HG02763 (cell line): ENCODE data around the gene ZFPM1.

Source experiments
- ATAC-seq: cut with Tn5 transposase; IDR thresholded peaks from one replicate; pipeline ENCODE4 v1.9.1; 2021; ENCODE audit warnings: mild to moderate bottlenecking, moderate library complexity; ENCODE audit not compliant: unreplicated experiment

Gene ZFPM1

DNA sequence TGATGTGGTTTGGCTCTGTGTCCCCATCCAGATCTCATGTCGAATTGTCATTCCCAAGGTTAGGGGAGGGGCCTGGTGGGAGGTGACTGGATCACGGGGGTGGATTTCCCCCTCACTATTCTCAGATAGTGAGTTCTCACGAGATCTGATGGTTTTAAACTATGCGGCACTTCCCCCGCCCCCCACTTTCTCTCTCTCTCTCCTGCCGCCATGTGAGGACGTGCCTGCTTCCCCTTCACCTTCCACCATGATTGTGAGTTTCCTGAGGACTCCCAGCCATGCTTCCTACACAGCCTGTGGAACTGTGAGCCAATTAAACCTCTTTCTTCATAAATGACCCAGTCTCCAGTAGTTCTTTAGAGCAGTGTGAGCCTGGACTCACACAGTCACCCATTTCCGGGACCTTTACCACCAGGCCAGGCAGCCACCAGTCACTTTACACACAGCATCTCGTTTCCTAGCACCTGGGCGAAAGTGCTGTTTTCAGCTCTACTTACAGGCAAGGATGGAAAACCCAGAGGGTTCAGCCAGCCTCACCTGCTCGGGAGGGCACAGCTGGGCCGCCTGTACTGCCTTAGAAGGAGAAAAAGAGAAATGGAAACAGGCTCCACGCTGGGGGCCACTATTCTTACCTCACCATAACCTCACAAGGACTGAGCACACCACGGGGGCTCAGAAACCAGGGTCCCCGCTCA, 103.4 kb downstream of the ZFPM1 start:
- no peak for ATAC-seq

- ATAC-seq = no peak
Observed at GRCh38 chr16:88558457-88559442, 105.7 kb downstream of the ZFPM1 start.

DNA sequence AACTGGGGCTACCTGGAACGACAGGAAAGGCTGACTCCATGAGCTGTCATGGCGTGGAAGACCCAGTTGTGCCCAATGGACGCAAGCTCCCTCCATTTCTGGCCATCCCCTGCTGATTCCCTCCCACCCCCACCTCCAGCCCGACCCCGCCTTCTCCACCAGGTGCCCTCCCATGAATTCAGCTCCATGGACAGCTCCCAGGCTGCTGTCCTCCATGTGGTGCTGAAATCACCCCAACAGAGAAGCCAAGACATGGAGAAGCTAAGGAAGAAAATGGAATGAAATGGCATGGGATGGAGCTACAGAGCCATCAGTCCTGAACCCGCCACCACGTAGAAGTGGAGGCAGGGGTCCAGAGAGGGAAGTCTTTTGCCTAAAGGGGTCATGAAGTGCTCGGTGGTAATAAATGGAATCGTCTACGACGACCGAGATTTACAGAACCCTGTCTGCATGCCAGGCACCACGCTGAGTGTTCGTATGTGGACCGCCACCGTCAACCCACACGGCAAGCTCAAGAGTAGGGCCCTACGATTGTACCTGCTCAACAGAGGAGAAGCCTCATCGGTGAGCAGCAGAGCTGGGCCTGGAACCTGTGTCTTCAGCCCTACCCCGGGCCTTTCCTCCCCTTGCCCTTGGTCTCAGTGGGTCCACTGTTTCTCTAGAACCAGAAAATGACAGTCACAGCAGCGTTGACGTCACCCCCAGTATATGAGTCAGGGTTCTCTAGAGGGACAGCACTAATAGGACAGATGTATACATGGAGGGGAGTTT, 107.8 kb downstream of the ZFPM1 start:
- no peak for ATAC-seq

- ATAC-seq = no peak
Observed at GRCh38 chr16:88561485-88562359, 108.6 kb downstream of the ZFPM1 start.

DNA sequence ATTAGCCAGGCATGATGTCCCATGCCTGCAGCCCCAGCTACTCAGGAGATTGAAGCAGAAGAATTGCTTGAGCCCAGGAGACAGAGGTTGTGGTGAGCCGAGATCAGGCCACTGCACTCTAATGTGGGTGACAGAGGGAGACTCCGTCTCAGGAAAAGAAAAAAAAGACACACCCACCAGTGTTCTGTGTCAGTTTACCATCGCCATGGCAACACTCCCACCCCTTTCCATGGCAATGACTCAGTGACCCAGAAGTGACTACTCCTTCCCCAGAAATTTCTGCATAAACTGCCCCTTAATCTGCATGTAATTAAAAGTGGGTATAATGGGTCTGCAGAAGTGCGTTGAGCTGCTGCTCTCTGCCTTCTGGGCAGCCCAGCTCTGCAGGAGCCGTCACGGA, 113.1 kb downstream of the ZFPM1 start:
- no peak for ATAC-seq

DNA sequence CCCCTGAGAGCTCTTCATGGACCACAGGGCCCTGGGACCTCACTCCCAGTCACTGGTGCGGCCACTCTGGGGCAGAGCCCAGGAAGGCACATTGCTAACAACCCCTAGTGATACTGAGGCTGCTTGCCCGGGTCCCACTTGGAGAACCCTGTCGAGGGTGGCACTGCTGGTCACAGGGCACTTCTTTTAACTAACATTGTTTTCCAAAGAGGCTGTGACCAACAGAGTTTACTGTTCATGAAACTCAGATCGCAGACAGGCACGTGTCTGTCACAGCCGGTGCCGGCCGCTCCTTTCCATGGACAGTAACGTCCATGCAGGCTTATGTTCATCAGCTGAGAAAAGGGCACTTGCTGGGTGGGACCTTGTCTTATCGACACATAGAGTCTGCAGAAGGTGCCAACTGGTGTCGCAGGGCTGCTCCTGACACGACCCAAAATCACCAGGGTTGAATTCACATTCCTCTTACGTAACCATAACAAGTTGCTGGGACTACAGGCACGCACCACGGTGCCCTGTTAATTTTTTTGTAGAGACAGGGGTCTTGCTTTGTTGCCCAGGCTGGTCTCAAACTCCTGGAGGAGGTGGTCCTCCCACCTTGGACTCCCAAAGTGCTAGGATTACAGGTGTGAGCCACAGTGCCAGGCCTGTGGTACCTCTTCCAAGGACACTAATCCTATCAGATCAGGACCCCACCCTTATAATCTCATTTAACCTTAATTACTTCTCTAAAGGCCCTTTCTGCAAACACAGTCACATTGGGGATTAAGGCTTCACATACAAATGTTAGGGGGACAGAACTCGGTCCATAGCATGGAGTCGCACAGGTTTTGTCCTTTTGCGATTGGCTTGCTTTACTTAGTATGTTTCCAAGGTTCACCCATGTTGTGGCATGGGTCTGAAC, 115.9 kb downstream of the ZFPM1 start:
- no peak for ATAC-seq

- ATAC-seq = peak; percentile 17
Observed at GRCh38 chr16:88569614-88569984, 116.5 kb downstream of the ZFPM1 start.

GRCh38 chr16:88569985-88570690, 117.1 kb downstream of the ZFPM1 start, which contains the start of gene ZC3H18:
ZC3H18 (plus strand) TSS chr16:88570403; CDS start chr16:88577124, 6,721 bp downstream.
- peak; percentile 83 for ATAC-seq

GRCh38 chr16:88570691-88571092, 117.6 kb downstream of the ZFPM1 start:
- ATAC-seq = no peak

DNA sequence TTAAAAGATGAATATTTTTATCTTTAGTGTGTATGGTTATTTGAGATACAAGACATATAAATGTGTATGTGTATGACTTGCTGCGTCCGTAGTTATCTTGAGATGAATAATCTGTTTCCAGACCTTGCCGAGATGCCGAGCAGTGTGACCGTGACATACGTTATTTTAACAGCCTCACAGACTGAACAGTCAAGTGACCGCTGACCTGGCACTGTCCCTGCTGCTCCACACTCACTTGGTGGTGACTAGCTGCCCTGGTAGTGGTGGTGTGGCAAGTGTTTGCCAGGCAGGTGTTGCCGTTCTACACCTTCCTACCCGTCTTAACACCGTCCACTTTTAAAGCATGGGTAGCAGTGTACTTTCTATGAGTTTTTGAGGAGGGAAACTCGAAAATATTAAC, 122.2 kb downstream of the ZFPM1 start:
- ATAC-seq = no peak

GRCh38 chr16:88576307-88576706, 123.2 kb downstream of the ZFPM1 start:
- no peak for ATAC-seq

DNA sequence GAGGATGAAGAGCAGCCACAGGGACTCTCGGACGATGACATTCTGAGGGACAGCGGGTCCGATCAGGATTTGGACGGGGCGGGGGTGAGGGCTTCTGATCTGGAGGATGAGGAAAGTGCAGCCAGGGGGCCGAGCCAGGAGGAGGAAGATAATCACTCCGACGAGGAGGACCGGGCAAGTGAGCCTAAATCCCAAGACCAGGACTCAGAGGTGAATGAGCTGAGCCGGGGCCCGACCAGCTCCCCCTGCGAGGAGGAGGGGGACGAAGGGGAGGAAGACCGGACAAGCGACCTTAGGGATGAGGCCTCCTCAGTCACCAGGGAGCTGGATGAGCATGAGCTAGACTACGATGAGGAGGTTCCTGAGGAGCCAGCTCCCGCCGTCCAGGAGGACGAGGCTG, 124.1 kb downstream of the ZFPM1 start:
- ATAC-seq = no peak

DNA sequence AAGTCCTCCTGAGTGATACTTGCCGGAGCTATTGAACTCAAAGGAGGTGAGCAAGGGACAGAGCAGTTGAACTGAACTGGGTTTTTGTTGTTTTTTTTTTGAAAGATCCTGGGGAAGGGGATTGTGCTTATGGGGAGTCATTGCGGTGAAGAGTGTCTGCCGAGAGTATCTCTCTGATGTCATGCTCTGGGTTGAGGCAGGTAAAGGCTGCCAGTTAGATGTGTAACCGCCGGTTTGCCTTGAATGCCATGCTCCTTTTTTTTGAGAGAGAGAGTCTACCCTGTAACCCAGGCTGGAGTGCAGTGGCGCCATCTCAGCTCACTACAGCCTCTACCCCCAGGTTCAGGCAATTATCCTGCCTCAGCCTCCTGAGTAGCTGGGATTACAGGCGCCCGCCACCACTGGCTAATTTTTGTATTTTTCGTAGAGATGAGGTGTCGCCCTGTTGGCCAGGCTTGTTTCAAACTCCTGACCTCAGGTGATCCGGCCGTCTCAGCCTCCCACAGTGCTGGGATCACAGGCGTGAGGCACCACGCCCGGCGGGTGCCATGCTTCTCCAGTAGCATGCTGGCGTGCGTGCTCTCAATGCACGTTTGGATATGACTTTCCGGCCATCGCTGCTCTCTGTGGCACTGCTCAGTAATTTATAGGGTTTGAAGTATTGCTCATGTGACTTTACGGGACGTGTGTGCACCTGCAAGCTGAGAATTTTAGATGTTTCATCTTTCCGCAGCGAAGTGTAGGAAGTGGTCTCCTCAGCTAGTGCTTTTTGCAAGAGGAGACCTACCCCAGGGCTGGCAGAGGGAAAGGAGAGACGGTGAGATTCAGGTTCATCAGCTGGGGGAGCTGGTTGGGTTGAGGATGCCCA, 125.6 kb downstream of the ZFPM1 start:
- ATAC-seq = no peak

GRCh38 chr16:88580371-88580770, 127.3 kb downstream of the ZFPM1 start:
- no peak for ATAC-seq

DNA sequence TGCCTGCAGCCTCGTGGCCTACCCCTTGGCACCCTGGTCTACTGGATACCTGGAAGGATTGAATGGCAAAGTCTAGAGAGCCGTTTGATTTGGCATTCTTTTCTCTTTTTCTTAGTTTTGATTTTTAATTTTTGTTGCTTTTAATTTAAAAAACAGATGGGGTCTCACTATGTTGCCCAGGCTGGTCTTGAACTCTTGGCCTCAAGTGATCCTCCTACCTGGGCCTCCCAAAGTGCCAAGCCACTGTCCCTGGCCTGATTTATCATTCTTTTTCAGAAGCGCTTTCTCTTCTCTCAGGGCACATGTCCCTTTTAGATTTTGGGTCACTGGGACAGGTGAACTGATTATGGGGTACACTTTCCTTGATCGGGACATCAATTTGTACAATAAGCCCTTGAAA, 128.0 kb downstream of the ZFPM1 start:
- no peak for ATAC-seq

- no peak for ATAC-seq
Observed at GRCh38 chr16:88582912-88583575, 130.0 kb downstream of the ZFPM1 start.

DNA sequence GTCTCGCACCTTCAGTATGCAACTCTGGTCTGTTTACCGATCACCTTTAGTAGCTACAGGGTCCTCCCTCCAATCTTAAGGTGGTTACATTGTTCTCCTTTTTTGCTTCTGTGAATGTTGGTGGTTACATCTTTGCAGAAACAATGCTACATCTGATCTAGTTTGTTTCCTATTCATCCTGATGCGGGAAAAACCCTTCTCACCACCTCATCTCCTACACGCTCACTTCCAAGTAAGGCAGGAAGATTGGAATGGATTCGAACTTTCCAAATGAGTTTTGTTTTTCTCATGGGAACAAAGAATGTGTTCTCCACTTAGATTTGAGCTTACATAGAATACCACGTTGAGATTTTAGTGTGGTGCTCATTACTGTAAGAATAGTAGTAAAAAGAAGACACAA, 131.6 kb downstream of the ZFPM1 start:
- no peak for ATAC-seq
